HepG2 (cell line): ENCODE measurements around the gene ZNF25.

Experiments
- CTCF ChIP-seq: sonication (generic); formaldehyde crosslinking; IDR thresholded peaks from 2 replicates; pipeline ENCODE4 v1.5.0; 2020; ENCODE audit warnings: mild to moderate bottlenecking, missing genetic modification reagents, moderate library complexity
- ZNF780A ChIP-seq: sonication (generic); formaldehyde crosslinking; IDR thresholded peaks from 2 replicates; pipeline ENCODE4 v1.8.0; 2022; ENCODE audit warnings: mild to moderate bottlenecking, missing genetic modification reagents, moderate library complexity

GRCh38 chr10:37965006-37965405, 11.4 kb downstream of the ZNF25 start:
- TF ChIP-seq CTCF (CRISPR knock-in tag) (no peak), ZNF780A (CRISPR knock-in tag) (no peak)
